Smooth muscle cell of the brain vasculature (primary cell): ENCODE data around the gene FGD4.

ENCODE experiments used
- DNase-seq: peaks from one replicate; pipeline ENCODE4 v3.0.0-alpha.2; 2012; ENCODE audit warnings: low read depth, low spot score

Gene FGD4

GRCh38 chr12:32407795-32408194, 8.4 kb downstream of the FGD4 start:
- DNase-seq: no peak

- no peak for DNase-seq
Observed at GRCh38 chr12:32413412-32413811, 14.1 kb downstream of the FGD4 start.

- DNase-seq: no peak
Observed at GRCh38 chr12:32418221-32418620, 18.9 kb downstream of the FGD4 start.

GRCh38 chr12:32418903-32419519, 19.7 kb downstream of the FGD4 start:
- no peak for DNase-seq

GRCh38 chr12:32419520-32419960, 20.2 kb downstream of the FGD4 start:
- DNase-seq: no peak

- no peak for DNase-seq
Observed at GRCh38 chr12:32420356-32420755, 21.0 kb downstream of the FGD4 start.

- no peak for DNase-seq
Observed at GRCh38 chr12:32423559-32423958, 24.2 kb downstream of the FGD4 start.

GRCh38 chr12:32431025-32431424, 31.7 kb downstream of the FGD4 start:
- DNase-seq: no peak

GRCh38 chr12:32435921-32436705, 36.8 kb downstream of the FGD4 start:
- DNase-seq: no peak

GRCh38 chr12:32437095-32437515, 37.7 kb downstream of the FGD4 start:
- DNase-seq: no peak

GRCh38 chr12:32440120-32440865, 40.9 kb downstream of the FGD4 start:
- DNase-seq: no peak

GRCh38 chr12:32443491-32443890, 44.1 kb downstream of the FGD4 start:
- no peak for DNase-seq

GRCh38 chr12:32444895-32445294, 45.5 kb downstream of the FGD4 start:
- no peak for DNase-seq

GRCh38 chr12:32445356-32445755, 46.0 kb downstream of the FGD4 start:
- no peak for DNase-seq

GRCh38 chr12:32446316-32447119, 47.2 kb downstream of the FGD4 start:
- no peak for DNase-seq

GRCh38 chr12:32448586-32448985, 49.2 kb downstream of the FGD4 start:
- no peak for DNase-seq

- DNase-seq: no peak
Observed at GRCh38 chr12:32450363-32450762, 51.0 kb downstream of the FGD4 start.

GRCh38 chr12:32450768-32451167, 51.4 kb downstream of the FGD4 start:
- DNase-seq: no peak

- no peak for DNase-seq
Observed at GRCh38 chr12:32451816-32452215, 52.5 kb downstream of the FGD4 start.

GRCh38 chr12:32454075-32454474, 54.7 kb downstream of the FGD4 start:
- DNase-seq: no peak

GRCh38 chr12:32454866-32455265, 55.5 kb downstream of the FGD4 start:
- DNase-seq: no peak

GRCh38 chr12:32455607-32456071, 56.3 kb downstream of the FGD4 start:
- DNase-seq: peak; percentile 64
